GM12878 (cell line): ENCODE data around the gene CGB5. TPM values are rescaled to one million over a fixed set of nuclear protein-coding genes. Genes with fewer than 3 reads are reported as not detected.

Source experiments
- ATAC-seq: fragments of 200-7000 bp; cut with Tn5 transposase; 3 replicates; pipeline ENCODE4 v1.9.1; 2020; ENCODE audit warnings: mild to moderate bottlenecking, moderate library complexity
- BruUV-seq: library from RNA; stranded (reverse); fragments of 400-500 nt; replicated peaks from 2 replicates; lab custom pipeline; 2021; lab: Mats Ljungman, UMichigan
- CTCF ChIA-PET: fragments of 300-600 bp; sonication (Branson Sonifier 250); formaldehyde crosslinking; extraction: SDS; loops from one replicate; lab custom pipeline; 2021; ENCODE audit warnings: inconsistent platforms; lab: Yijun Ruan, JAX
- POLR2A ChIA-PET: fragments of 350-600 bp; formaldehyde crosslinking; extraction: SDS; loops from one replicate; lab custom pipeline; 2021; ENCODE audit warnings: inconsistent platforms; lab: Charles Lee
- RAD21 ChIA-PET: fragments of 300-600 bp; sonication (Branson Sonifier 250); formaldehyde crosslinking; loops from one replicate; lab custom pipeline; 2023; ENCODE audit warnings: antibody characterized with exemption; ENCODE audit not compliant: unreplicated experiment; lab: Charles Lee
- SMC1A ChIA-PET: fragments of 300-600 bp; sonication (Branson Sonifier 250); formaldehyde crosslinking; loops from one replicate; lab custom pipeline; 2023; ENCODE audit not compliant: unreplicated experiment, uncharacterized antibody; lab: Charles Lee
- DNase-seq: peaks from one replicate; pipeline ENCODE4 v3.0.0-alpha.2; 2011; ENCODE audit warnings: low read depth, low spot score
- FAIRE-seq: peaks from 3 replicates; lab custom pipeline; 2011; peaks lifted over from hg19 to GRCh38; lab: Jason Lieb, UNC
- H2AFZ ChIP-seq: 2 replicates; pipeline ENCODE4 v1.6.0; 2011; ENCODE audit warnings: low read depth, low read length, control low read depth; ENCODE audit not compliant: control insufficient read depth
- H3K27ac ChIP-seq: 2 replicates; pipeline ENCODE4 v1.5.1; 2011; ENCODE audit warnings: control low read depth; ENCODE audit not compliant: control insufficient read depth, insufficient read depth
- H3K27me3 ChIP-seq, 2 experiments: replicated peaks in 1 of 2; 2 replicates each; pipeline versions ENCODE4 v1.6.0 to v1.6.1; 2011; ENCODE audit warnings: low read length in 1 of 2; ENCODE audit not compliant: control insufficient read depth in 2 of 2, insufficient read depth in 2 of 2
- H3K36me3 ChIP-seq, 2 experiments: 2 replicates each; pipeline ENCODE4 v1.5.1; 2011; ENCODE audit warnings: low read length in 1 of 2; ENCODE audit not compliant: control insufficient read depth in 2 of 2, insufficient read depth in 2 of 2
- H3K4me1 ChIP-seq: 2 replicates; pipeline ENCODE4 v1.6.1; 2011; ENCODE audit warnings: mild to moderate bottlenecking, low read length, moderate library complexity, mixed read lengths; ENCODE audit not compliant: control insufficient read depth, insufficient read depth
- H3K4me2 ChIP-seq: 2 replicates; pipeline ENCODE4 v1.6.0; 2011; ENCODE audit warnings: control low read depth; ENCODE audit not compliant: control insufficient read depth, insufficient read depth
- H3K4me3 ChIP-seq: fragments of 200-600 bp; sonication (generic); 2 replicates; pipeline ENCODE4 v1.5.1; 2016
- H3K79me2 ChIP-seq: 2 replicates; pipeline ENCODE4 v1.6.0; 2011; ENCODE audit warnings: low read length; ENCODE audit not compliant: control insufficient read depth, insufficient read depth
- H3K9ac ChIP-seq: 2 replicates; pipeline ENCODE4 v1.8.0; 2011; ENCODE audit warnings: low read length, control low read depth, mixed read lengths; ENCODE audit not compliant: control insufficient read depth, insufficient read depth
- H3K9me3 ChIP-seq: replicated peaks from 3 replicates; pipeline ENCODE4 v1.5.1; 2011; ENCODE audit warnings: mild to moderate bottlenecking, low read length; ENCODE audit not compliant: control insufficient read depth, insufficient read depth
- H4K20me1 ChIP-seq: 2 replicates; pipeline ENCODE4 v1.6.0; 2011; ENCODE audit not compliant: control insufficient read depth, insufficient read depth
- CBX5 ChIP-seq: sonication (generic); IDR thresholded peaks from 2 replicates; pipeline ENCODE4 v1.6.1; 2016; ENCODE audit warnings: low read depth, moderate library complexity, mild to moderate bottlenecking, inconsistent platforms
- CHD1 ChIP-seq: IDR thresholded peaks from 2 replicates; pipeline ENCODE4 v1.6.1; 2012; ENCODE audit warnings: low read depth, low read length, improper control_type of control experiment
- FOXM1 ChIP-seq: IDR thresholded peaks from 2 replicates; pipeline ENCODE4 v1.6.1; 2012; ENCODE audit warnings: low read depth, mild to moderate bottlenecking, inconsistent platforms, low read length, moderate library complexity
- HDAC6 ChIP-seq: fragments of 200-600 bp; sonication (generic); IDR thresholded peaks from one replicate; pipeline ENCODE4 v1.8.0; 2017; ENCODE audit warnings: antibody characterized with exemption; ENCODE audit not compliant: unreplicated experiment
- MTA3 ChIP-seq: IDR thresholded peaks from 2 replicates; pipeline ENCODE4 v1.6.1; 2012; ENCODE audit warnings: low read length, inconsistent platforms, borderline replicate concordance
- RBBP5 ChIP-seq: fragments of 200-600 bp; sonication (generic); conservative IDR thresholded peaks from 2 replicates; pipeline ENCODE4 v1.6.1; 2016
- RFX5 ChIP-seq: IDR thresholded peaks from 2 replicates; pipeline ENCODE4 v1.6.1; 2011; ENCODE audit warnings: low read depth, low read length, improper control_type of control experiment
- SMC3 ChIP-seq: IDR thresholded peaks from 2 replicates; pipeline ENCODE4 v1.6.1; 2011; ENCODE audit warnings: low read length, improper control_type of control experiment, borderline replicate concordance
- SPI1 ChIP-seq: IDR thresholded peaks from 2 replicates; pipeline ENCODE4 v1.6.1; 2011; ENCODE audit warnings: low read depth, mild to moderate bottlenecking, low read length, moderate library complexity, borderline replicate concordance; ENCODE audit not compliant: insufficient read depth
- TCF3 ChIP-seq: IDR thresholded peaks from 2 replicates; pipeline ENCODE4 v1.6.1; 2012; ENCODE audit warnings: low read depth, mild to moderate bottlenecking, low read length, borderline replicate concordance; ENCODE audit not compliant: insufficient read depth
- ZNF384 ChIP-seq: IDR thresholded peaks from 2 replicates; pipeline ENCODE4 v1.6.1; 2012; ENCODE audit warnings: low read depth, mild to moderate bottlenecking, low read length, improper control_type of control experiment, borderline replicate concordance
- WGBS: methylation state at CpG from one replicate; pipeline ENCODE4 v1.1.6; 2016; ENCODE audit warnings: low lambda C conversion rate; ENCODE audit not compliant: insufficient replicate concordance, insufficient coverage; ENCODE audit errors: missing lambda C conversion rate; 5-methylcytosine and 5-hydroxymethylcytosine counted together
- in situ Hi-C: fragments of 300-500 bp; cut with MboI; formaldehyde crosslinking; loops from 9 replicates; pipeline ENCODE4 v1.14.3; 2018; ENCODE audit warnings: mixed read lengths
- intact Hi-C: fragments of 100-400 bp; cut with micrococcal nuclease; formaldehyde crosslinking; loops from one replicate; pipeline ENCODE4 v1.14.2; 2022; ENCODE audit not compliant: unreplicated experiment
- polyA plus RNA-seq, 11 experiments: library from polyadenylated mRNA; depleted of rRNA in 4 of 11; unstranded in 6 of 11; stranded (reverse) in 5 of 11; fragments of >200 nt; fragmentation: Nextera tagmentation in 4 of 11; fragmentation: Illumina TruSeq in 1 of 11; extraction: Ambion mirVana in 4 of 11; extraction: Trizol in 1 of 11; gene quantifications; 1 replicate in 1 of 11; 2 replicates in 10 of 11; pipeline versions ENCODE4 v1.2.1 to v1.2.3, GENCODE V29; 2011 to 2016; ENCODE audit warnings: inconsistent platforms in 2 of 11, missing spikeins in 2 of 11, low read depth in 1 of 11
- total RNA-seq, 4 experiments: library from RNA; depleted of rRNA in 3 of 4; stranded (reverse); fragments of >200 nt in 3 of 4; fragmentation: Illumina TruSeq in 1 of 4; extraction: Trizol in 1 of 4; gene quantifications; 2 replicates each; pipeline versions ENCODE4 v1.2.1 to v1.2.3, GENCODE V29; 2013 to 2021
- TF ChIP-seq, protein P1 (sequence below): fragments of 450-650 bp; IDR thresholded peaks from 2 replicates; pipeline ENCODE4 v1.6.1; 2018; ENCODE audit warnings: borderline replicate concordance, mild to moderate bottlenecking; ENCODE audit not compliant: partially characterized antibody
- TF ChIP-seq, protein P2 (sequence below): IDR thresholded peaks from 2 replicates; pipeline ENCODE4 v1.6.1; 2011; ENCODE audit warnings: borderline replicate concordance, low read depth, mild to moderate bottlenecking, moderate library complexity, low read length; ENCODE audit not compliant: insufficient read depth, poor library complexity, severe bottlenecking
- TF ChIP-seq, protein P3 (sequence below): IDR thresholded peaks from 2 replicates; pipeline ENCODE4 v1.6.1; 2011; ENCODE audit warnings: mild to moderate bottlenecking, low read depth, low read length, moderate library complexity; ENCODE audit not compliant: insufficient replicate concordance
- TF ChIP-seq, protein P4 (sequence below): fragments of 450-650 bp; IDR thresholded peaks from 2 replicates; pipeline ENCODE4 v1.6.1; 2017; ENCODE audit warnings: low read depth, mild to moderate bottlenecking, moderate library complexity

CGB5 gene
- total and polyA plus RNA-seq, 10 of the 15 experiments (the other 5 are each of a cell fraction or from before 2014, with no cell fraction given) = not detected

DNA sequence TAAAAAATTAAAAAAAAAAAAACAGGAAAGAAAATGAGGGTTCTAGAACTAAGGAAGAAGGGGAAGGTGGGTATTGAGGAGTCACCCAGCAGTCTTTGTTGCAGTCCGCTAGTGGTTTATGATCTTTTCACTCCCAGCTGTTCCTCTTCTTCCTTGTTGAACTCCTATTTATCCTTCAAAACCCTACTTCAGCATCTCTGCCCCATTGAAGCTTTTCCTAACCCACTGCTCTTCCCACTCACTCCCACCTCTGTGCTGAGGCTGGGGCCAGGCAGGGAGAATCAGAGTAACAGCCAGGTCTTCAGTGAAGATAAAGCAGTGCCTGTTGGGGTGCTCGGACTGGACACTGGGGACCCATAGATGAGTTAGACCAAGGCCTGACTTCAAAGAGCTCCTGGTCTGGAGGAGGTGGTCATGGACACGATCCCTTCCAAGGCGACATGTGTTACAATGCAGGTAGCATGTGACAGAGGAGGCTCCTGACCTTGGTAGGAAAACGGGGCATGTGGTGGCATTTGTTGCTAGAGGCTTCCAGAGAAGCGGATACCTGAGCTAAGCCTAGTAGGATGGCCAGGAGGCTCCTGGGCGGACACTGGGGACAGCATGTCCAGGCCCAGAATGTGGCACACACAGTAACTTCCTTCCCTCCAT, 38.6 kb upstream of the CGB5 start (continued):
- TF ChIP-seq, protein P1, sequence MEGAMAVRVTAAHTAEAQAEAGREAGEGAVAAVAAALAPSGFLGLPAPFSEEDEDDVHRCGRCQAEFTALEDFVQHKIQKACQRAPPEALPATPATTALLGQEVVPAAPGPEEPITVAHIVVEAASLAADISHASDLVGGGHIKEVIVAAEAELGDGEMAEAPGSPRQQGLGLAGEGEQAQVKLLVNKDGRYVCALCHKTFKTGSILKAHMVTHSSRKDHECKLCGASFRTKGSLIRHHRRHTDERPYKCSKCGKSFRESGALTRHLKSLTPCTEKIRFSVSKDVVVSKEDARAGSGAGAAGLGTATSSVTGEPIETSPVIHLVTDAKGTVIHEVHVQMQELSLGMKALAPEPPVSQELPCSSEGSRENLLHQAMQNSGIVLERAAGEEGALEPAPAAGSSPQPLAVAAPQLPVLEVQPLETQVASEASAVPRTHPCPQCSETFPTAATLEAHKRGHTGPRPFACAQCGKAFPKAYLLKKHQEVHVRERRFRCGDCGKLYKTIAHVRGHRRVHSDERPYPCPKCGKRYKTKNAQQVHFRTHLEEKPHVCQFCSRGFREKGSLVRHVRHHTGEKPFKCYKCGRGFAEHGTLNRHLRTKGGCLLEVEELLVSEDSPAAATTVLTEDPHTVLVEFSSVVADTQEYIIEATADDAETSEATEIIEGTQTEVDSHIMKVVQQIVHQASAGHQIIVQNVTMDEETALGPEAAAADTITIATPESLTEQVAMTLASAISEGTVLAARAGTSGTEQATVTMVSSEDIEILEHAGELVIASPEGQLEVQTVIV = no peak
- TF ChIP-seq SPI1 = no peak
- no peak for TF ChIP-seq ZNF384
- TF ChIP-seq HDAC6 = no peak
- no peak for TF ChIP-seq CHD1

DNA sequence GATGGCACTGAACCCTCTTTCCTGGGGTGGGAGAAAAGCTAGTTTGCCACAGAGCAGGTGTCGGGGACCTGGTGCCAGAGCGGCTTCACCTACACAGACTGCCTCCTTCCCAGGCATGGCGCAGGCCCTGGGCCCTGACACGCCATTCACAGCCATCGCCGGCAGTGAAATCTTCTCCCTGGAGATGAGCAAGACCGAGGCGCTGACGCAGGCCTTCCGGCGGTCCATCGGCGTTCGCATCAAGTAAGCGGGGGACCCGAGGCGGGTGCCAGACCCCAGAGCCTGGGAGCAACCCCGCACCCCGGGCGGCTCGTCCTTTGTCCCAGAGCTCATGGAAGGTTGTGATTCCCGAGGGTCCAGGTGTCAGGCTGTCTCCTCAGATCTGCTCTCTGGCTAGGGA, 36.7 kb upstream of the CGB5 start:
- intact Hi-C loops = no loop called here
- no peak overlapping the region for H3K9ac ChIP-seq
- H3K27ac ChIP-seq = no peak overlapping the region
- ChIA-PET CTCF (interaction anchor here (3.2 kb wide), 1 partner anchor 8 kb away, joined by 16 read pairs; no protein-coding TSS in a partner anchor), RAD21 (no interaction called here), SMC1A (no interaction called here), POLR2A (interaction anchor here (1.0 kb wide), 1 partner anchor 13 kb away, joined by 3 read pairs; the partner anchor contains the start of genes GYS1 and RUVBL2)
- no TSS peak for BruUV-seq
- no peaks in the 10 kb centered on the region for H3K27me3 ChIP-seq
- H2AFZ ChIP-seq = no peak overlapping the region
- H3K4me3 ChIP-seq = no peak overlapping the region
- FAIRE-seq (no peak), DNase-seq (no peak), ATAC-seq (no peak)
- H3K9me3 ChIP-seq = no peaks in the 10 kb centered on the region
- in situ Hi-C loops = no loop called here
- H3K4me1 ChIP-seq = no peaks in the 10 kb centered on the region
- WGBS = 96% methylated on average over 22 of the region's 22 CpGs
- H4K20me1 ChIP-seq = no peaks in the 10 kb centered on the region
- H3K79me2 ChIP-seq = no peaks in the 10 kb centered on the region
- peaks cover 21 to 28% of the 10 kb centered on the region in 2 experiments for H3K36me3 ChIP-seq
- no peak overlapping the region for H3K4me2 ChIP-seq
- TF ChIP-seq, protein P2, sequence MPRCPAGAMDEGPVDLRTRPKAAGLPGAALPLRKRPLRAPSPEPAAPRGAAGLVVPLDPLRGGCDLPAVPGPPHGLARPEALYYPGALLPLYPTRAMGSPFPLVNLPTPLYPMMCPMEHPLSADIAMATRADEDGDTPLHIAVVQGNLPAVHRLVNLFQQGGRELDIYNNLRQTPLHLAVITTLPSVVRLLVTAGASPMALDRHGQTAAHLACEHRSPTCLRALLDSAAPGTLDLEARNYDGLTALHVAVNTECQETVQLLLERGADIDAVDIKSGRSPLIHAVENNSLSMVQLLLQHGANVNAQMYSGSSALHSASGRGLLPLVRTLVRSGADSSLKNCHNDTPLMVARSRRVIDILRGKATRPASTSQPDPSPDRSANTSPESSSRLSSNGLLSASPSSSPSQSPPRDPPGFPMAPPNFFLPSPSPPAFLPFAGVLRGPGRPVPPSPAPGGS = peak; percentile 92
- TF ChIP-seq, protein P3, sequence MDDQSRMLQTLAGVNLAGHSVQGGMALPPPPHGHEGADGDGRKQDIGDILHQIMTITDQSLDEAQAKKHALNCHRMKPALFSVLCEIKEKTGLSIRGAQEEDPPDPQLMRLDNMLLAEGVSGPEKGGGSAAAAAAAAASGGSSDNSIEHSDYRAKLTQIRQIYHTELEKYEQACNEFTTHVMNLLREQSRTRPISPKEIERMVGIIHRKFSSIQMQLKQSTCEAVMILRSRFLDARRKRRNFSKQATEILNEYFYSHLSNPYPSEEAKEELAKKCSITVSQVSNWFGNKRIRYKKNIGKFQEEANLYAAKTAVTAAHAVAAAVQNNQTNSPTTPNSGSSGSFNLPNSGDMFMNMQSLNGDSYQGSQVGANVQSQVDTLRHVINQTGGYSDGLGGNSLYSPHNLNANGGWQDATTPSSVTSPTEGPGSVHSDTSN = peak; percentile 48
- no peak for TF ChIP-seq CBX5
- peak; percentile 72; the same call in 1 of the 2 replicates for TF ChIP-seq TCF3
- TF ChIP-seq RFX5 = no peak
- TF ChIP-seq MTA3 = no peak
- TF ChIP-seq, protein P4, sequence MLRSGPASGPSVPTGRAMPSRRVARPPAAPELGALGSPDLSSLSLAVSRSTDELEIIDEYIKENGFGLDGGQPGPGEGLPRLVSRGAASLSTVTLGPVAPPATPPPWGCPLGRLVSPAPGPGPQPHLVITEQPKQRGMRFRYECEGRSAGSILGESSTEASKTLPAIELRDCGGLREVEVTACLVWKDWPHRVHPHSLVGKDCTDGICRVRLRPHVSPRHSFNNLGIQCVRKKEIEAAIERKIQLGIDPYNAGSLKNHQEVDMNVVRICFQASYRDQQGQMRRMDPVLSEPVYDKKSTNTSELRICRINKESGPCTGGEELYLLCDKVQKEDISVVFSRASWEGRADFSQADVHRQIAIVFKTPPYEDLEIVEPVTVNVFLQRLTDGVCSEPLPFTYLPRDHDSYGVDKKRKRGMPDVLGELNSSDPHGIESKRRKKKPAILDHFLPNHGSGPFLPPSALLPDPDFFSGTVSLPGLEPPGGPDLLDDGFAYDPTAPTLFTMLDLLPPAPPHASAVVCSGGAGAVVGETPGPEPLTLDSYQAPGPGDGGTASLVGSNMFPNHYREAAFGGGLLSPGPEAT = no peak
- no peak for TF ChIP-seq RBBP5
- no peak for TF ChIP-seq SMC3
- TF ChIP-seq FOXM1 = no peak
